ENCODE measurements around the gene ITGA7. TPM values are rescaled to one million over a fixed set of nuclear protein-coding genes. Genes with fewer than 3 reads are reported as not detected.

ITGA7 gene
- total RNA-seq (2014; rRNA removed; shearing (Covaris generic); ENCODE audit: low replicate concordance), result 18.8 and 27.4 TPM in 2 replicates

DNA sequence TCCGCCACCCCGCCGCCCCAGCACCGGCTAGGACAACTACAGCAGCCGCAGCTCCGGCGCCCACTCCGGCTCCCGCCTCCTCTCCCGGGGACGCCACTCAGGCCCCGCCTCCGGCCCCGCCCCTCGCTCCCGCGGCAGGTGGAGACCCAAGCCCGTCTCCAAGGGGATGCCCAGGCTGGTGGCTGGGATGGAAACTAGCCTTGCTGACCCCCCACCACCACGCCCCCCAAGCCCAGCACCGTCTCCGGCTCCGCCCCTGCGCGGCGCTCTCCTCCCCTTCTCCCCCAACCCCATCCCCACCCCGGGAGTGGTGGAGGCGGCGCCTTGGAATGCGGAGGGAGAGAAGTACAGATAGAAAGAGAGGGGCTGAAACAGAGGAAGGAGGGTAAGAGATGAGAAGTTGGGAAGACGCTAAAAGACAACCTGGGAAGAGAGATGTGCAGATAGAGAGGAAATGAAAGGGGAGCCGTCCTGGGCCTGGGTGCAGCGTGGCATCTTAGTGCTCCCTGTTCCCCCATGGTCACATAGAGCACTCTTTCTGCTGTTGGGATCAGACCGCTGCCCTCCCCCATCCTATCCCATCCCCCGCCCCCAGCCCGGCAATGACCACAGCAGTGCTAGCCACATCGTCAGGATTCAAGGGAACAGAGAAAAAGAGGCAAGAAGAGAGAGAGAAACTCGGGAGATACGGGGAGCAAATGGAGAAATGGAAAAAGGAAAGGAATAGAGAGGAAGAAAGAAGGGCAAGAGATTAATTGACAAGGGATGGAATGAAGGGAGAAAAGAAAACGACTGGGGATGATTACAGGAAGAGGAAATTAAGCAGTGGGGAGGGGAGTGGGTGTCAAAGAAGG is at the start of gene ITGA7:
Gene ITGA7, minus strand, starts transcription at position 64 of the 854 bp plus-strand sequence. CDS start 222 bp downstream, outside the sequence.
- peak within 1 kb of the TSS; percentile 50 for H3K4me3 ChIP-seq
- peak; percentile 68 for DNase-seq
- no peaks in the 10 kb centered on the region for H3K27me3 ChIP-seq
- H3K36me3 ChIP-seq, result no peaks in the 10 kb centered on the region
- no peaks in the 10 kb centered on the region for H3K9me3 ChIP-seq

GRCh38 chr12:55755246-55755645 is 47.5 kb upstream of the ITGA7 start:
- Histone ChIP-seq H3K4me3 (no peak overlapping the region), H3K27me3 (no peaks in the 10 kb centered on the region), H3K36me3 (peaks cover 84% of the 10 kb centered on the region), H3K9me3 (no peaks in the 10 kb centered on the region)
- DNase-seq, result no peak

DNA sequence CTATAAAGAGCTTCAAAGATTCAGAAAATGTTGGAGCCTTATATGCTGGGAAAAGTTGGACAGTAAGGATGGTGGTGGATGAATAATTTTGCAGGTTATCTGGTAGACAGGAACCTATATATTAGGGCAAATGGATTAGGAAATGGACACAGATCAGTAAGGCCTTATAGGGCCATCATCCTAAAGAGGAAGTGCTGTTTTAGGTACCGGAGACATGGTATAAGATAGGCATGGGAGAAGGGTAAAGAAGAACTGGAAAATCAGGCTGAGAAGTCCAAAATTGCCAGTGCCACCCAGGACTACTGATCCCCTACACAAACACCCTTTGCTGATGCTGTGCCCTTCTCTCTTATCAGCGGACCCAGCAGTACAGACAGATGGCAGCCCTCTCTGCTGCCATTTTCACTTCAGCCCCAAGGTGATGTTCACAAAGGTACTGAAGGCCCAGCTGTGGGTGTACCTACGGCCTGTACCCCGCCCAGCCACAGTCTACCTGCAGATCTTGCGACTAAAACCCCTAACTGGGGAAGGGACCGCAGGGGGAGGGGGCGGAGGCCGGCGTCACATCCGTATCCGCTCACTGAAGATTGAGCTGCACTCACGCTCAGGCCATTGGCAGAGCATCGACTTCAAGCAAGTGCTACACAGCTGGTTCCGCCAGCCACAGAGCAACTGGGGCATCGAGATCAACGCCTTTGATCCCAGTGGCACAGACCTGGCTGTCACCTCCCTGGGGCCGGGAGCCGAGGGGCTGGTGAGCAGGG is 40.7 kb upstream of the ITGA7 start:
- DNase-seq, result no peak
- Histone ChIP-seq H3K9me3 (no peaks in the 10 kb centered on the region), H3K36me3 (peaks cover 26% of the 10 kb centered on the region), H3K27me3 (no peaks in the 10 kb centered on the region), H3K4me3 (no peak overlapping the region)

DNA sequence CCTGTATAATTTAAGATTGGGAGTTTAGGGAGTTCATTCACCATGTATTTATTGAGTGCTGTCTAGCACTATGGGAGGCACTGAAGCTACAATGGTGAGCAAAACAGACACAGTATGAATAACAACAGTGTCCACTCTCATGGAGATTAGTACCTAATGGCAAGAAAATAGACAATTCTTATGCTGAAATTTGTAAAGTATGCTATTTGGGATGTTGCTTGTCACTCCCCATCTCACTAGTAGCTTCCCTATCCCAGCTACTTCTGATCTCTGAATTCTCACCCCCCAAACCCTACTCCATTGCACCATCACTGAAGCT is 39.2 kb upstream of the ITGA7 start:
- Histone ChIP-seq H3K36me3 (peaks cover 10% of the 10 kb centered on the region), H3K4me3 (no peak overlapping the region), H3K9me3 (no peaks in the 10 kb centered on the region), H3K27me3 (no peaks in the 10 kb centered on the region)
- DNase-seq, result no peak

- Histone ChIP-seq H3K36me3 (peaks cover 5% of the 10 kb centered on the region; the same call in 1 of the 2 replicates), H3K4me3 (no peak overlapping the region), H3K9me3 (no peaks in the 10 kb centered on the region), H3K27me3 (no peaks in the 10 kb centered on the region)
- DNase-seq, result no peak
Observed at GRCh38 chr12:55746174-55746912, 38.6 kb upstream of the ITGA7 start.

DNA sequence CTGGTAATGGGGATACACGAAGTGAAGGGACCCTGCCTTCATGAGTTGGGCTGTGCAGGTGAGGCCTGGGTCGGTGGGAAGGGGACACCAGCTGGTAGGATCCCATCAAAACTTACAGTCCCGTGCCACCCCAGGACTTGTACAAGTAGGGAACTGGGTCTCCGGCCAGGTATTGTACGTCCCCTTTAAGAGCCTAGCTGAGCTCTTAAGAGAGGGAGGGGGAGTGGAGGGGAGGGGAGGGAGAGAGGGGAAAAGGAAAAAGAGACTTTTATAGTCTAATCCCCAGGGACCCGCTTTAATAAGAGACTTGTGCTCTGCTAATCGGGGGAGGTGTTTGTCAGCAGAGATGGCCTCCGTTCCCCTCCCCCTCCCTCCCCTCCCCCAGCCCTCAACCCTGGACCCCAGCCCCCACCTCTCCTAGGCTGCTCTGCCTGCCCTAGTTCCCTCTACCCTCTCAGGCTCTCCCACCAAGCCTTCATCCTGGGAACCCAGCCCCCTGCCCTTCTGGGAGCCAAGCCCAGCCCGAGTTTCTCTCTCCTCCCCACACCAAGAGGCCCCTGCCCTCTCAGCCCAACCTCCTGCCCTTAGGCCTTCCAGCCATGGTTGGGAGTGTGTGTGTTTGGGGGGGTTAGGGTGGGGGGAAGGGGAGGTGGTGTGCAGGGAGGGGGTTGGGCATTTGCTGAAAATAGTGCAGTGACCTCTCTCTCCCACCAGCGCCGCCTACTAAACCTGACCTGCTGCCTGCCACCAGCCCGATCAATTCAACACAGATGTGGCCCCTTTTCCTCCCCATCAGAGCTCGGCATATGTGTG is 37.9 kb upstream of the ITGA7 start:
- Histone ChIP-seq H3K36me3 (peaks cover 3% of the 10 kb centered on the region; the same call in 1 of the 2 replicates), H3K9me3 (no peaks in the 10 kb centered on the region), H3K4me3 (no peak overlapping the region), H3K27me3 (no peaks in the 10 kb centered on the region)
- DNase-seq, result no peak

DNA sequence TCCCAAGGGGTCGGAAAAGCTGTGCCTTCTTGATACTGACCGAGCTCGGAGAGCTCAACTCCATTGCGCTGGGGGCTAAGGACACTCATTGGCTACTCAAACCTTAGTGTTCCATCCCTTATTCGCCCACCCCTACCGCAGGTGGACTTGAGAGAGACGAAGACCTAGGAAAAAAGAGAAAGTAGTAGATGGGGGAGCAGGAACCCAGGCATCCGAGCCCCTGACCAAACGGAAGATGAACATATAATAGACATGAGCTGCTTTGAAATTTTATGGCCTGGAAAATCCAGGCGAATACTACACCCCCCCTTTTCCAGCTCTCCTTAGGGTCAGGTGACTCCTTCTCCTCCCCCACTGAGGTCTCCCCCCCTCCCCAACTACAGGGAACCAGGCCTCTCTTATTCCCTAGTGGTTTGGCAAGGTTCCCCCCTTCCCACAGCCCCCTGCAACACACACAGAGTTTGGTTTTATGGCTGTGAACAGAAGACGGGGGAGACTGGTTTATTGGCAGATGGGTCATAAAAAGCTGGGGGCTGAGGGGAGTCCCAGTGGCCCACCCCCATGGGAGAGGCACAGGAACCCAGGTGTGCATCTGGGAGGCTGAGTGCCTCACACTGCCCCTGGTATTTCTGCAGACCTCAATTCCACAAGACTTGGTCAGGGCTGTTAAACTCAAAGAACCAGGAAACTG is 36.8 kb upstream of the ITGA7 start:
- Histone ChIP-seq H3K27me3 (no peaks in the 10 kb centered on the region), H3K9me3 (no peaks in the 10 kb centered on the region), H3K4me3 (peak overlapping the region; percentile 65), H3K36me3 (peaks cover 3% of the 10 kb centered on the region; the same call in 1 of the 2 replicates)
- no peak for DNase-seq

DNA sequence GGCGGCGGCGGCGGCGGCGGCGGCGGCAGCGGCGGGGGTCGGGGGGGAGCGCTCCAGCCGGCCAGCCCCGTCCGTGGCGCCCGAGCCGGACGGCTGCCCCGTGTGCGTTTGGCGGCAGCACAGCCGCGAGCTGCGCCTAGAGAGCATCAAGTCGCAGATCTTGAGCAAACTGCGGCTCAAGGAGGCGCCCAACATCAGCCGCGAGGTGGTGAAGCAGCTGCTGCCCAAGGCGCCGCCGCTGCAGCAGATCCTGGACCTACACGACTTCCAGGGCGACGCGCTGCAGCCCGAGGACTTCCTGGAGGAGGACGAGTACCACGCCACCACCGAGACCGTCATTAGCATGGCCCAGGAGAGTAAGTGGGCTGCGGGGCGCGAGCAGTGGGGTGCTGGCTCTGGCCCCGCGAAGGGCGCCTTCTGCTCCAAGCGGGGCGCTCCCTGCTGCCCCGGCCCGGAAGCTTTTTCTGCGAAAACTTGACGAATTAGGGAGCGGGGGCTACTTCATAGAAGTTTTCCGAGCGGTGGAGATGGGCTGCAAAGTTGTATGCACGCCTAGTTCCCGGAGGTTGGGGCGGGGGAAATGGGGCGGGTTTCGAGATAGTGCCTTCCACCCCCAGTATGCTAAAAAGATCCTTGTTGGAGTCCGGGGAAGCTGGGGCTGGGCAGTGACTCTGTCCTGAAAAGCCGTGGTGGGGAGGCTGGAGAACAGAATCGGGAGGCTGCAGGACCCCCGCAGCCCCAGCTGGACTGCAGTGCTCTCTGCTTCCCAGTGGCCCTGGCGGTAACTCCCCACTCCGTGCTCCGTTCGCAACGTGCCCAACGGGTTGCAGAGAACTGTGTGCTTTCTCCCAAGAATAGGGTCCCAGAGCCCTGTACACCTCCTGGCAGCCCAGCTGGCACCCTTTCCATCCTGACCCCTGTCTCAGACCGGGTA is 36.0 kb upstream of the ITGA7 start:
- DNase-seq, result peak; percentile 65
- Histone ChIP-seq H3K27me3 (no peaks in the 10 kb centered on the region), H3K9me3 (no peaks in the 10 kb centered on the region), H3K36me3 (no peaks in the 10 kb centered on the region; the same call in 1 of the 2 replicates), H3K4me3 (peak overlapping the region; percentile 65)

DNA sequence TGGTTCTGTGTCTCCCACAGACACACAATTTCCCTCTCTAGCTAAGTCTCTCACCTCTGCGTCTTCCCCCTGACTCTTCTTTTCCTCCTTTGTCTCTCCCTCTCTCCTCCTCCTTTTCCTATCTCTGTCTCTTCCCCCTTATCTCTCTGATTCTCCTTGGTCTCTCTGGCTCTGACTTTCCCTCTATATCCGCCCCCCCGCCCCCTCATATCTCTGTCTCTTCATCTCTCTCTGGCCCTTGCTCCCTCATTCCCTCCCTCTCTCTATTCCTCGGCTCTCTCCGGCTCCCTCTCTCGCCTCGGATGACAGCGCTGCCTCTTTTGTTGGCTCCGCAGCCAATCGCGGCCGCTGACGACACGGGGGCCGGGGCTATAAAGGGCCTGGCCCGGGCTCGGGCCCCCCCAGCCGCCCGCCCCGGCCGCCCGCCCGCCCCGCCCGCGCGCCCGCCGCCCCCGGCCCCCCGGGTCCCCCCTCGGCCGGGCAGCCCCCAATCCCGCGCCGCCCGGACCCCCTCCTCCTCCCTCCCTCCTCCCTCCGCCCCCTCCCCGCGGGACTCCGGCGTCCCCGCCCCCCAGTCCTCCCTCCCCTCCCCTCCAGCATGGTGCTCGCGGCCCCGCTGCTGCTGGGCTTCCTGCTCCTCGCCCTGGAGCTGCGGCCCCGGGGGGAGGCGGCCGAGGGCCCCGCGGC is 35.2 kb upstream of the ITGA7 start, which contains the start of gene GDF11:
Gene GDF11, plus strand, starts transcription at position 404 of the 687 bp plus-strand sequence. Its CDS starts 195 bp downstream, at position 599.
- peak; percentile 84 for DNase-seq
- Histone ChIP-seq H3K27me3 (no peaks in the 10 kb centered on the region), H3K9me3 (no peaks in the 10 kb centered on the region), H3K36me3 (no peaks in the 10 kb centered on the region; the same call in 1 of the 2 replicates), H3K4me3 (peak within 1 kb of the TSS; percentile 65)

DNA sequence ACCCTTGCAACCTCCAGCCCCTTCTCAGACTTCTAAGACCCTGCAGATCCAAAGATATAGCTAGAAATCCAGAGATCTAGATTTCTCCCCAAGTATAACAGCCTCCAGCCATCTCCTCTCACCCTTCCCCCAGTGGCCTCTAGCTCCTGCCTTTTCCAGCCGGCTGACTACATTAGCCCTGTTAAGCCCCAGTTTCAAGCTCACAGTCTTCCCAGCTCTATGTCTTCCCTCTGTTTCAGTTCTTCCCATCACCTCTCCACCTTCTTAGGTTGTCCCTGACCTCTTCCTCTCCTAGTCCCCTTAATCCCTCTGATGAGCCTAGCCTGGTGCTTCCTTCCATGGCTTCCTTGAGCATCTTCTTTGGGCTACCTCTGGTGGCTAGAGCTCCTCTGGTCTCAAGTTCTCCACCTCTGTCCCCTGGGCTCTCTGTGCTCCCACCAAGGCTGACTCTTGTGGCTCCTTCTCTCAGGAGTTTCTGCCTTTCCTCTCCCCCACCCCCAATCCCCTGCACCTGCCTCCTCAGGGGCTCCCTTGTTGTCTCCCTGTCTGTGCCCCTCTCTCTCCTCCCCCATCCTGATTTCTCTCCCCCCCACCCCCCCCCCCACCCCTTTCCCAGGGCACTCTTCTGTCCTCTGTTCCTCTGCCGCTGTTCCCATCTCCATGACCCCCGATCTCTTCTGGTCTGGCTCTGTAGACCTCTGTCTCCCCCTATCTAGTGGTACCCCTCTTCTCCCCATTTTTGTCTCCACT is 34.4 kb upstream of the ITGA7 start:
- no peaks in the 10 kb centered on the region for H3K9me3 ChIP-seq
- H3K27me3 ChIP-seq, result no peaks in the 10 kb centered on the region
- no peak for DNase-seq
- H3K4me3 ChIP-seq, result peak overlapping the region; percentile 38; the same call in 1 of the 2 replicates
- H3K36me3 ChIP-seq, result no peaks in the 10 kb centered on the region

DNA sequence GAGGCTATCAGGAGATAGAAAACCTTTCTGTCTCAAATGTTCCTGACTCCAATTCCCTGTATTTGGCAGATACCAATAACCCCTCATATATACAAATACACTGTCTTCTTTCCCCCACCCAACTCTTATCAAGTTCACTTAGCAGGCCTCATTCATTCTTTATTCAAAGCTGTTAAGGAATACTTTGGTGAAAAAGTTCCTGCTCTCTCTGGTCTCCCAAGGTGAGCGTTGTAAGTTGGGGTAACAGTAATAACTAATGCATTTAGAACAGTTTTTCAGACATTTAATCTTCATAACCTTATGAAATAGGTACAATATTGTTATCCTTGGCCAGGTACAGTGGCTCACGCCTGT is 31.3 kb upstream of the ITGA7 start:
- no peak for DNase-seq
- Histone ChIP-seq H3K9me3 (no peaks in the 10 kb centered on the region), H3K4me3 (peak overlapping the region; percentile 63), H3K36me3 (no peaks in the 10 kb centered on the region), H3K27me3 (no peaks in the 10 kb centered on the region)

GRCh38 chr12:55738123-55739024 is 30.7 kb upstream of the ITGA7 start:
- peak overlapping the region; percentile 63 for H3K4me3 ChIP-seq
- H3K27me3 ChIP-seq, result no peaks in the 10 kb centered on the region
- no peaks in the 10 kb centered on the region for H3K36me3 ChIP-seq
- DNase-seq, result peak; percentile 76
- no peaks in the 10 kb centered on the region for H3K9me3 ChIP-seq

Measured in MG63 (cell line).